Testis (tissue), 3 donors: Measurements from ENCODE around the gene MDM1. TPM values are rescaled to one million over a fixed set of nuclear protein-coding genes. Genes with fewer than 3 reads are reported as not detected.

Experiments
- DNase-seq: peaks from one replicate; pipeline ENCODE4 v3.0.0-alpha.2; 2019
- H3K27ac ChIP-seq, 2 donors: fragments of 200-600 bp; sonication (generic); one replicate each; pipeline ENCODE4 v1.5.1; 2019
- H3K27me3 ChIP-seq: fragments of 200-600 bp; sonication (generic); one replicate; pipeline ENCODE4 v1.5.1; 2019
- H3K36me3 ChIP-seq: fragments of 200-600 bp; sonication (generic); one replicate; pipeline ENCODE4 v1.5.1; 2017; ENCODE audit warnings: low read depth; ENCODE audit errors: missing control alignments
- H3K4me1 ChIP-seq: fragments of 200-600 bp; sonication (generic); one replicate; pipeline ENCODE4 v1.5.1; 2019
- H3K4me3 ChIP-seq, 2 donors: fragments of 200-600 bp; sonication (generic); one replicate each; pipeline ENCODE4 v1.5.1; 2017 to 2019
- H3K9me3 ChIP-seq: fragments of 200-600 bp; sonication (generic); one replicate; pipeline ENCODE4 v1.5.1; 2017
- POLR2A ChIP-seq: fragments of 450-650 bp; IDR thresholded peaks from one replicate; pipeline ENCODE4 v1.6.1; 2017; ENCODE audit warnings: antibody characterized with exemption, mild to moderate bottlenecking, moderate library complexity
- WGBS, 2 donors: methylation state at CpG; one replicate each; pipeline ENCODE4 v1.1.5; 2018; 5-methylcytosine and 5-hydroxymethylcytosine counted together
- intact Hi-C: fragments of 100-400 bp; cut with DNase I; formaldehyde crosslinking; loops from one replicate; pipeline ENCODE4 v1.15.1; 2023; ENCODE audit warnings: low total_unique reads
- polyA plus RNA-seq: library from polyadenylated mRNA; stranded (reverse); fragments of 350-450 nt; fragmentation: Illumina TruSeq; extraction: RNeasy Lipid Tissue Mini Kit (QIAGEN cat#74804); gene quantifications from one replicate; pipeline ENCODE4 v1.2.3, GENCODE V29; 2014; ENCODE audit warnings: low read depth, low replicate concordance; ENCODE audit not compliant: insufficient read depth
- total RNA-seq, 2 donors: library from RNA; depleted of rRNA; stranded (reverse); fragments of >200 nt; gene quantifications; one replicate each; pipeline ENCODE4 v1.2.3, GENCODE V29; 2016
- TF ChIP-seq, protein P1 (sequence below), 3 experiments: fragments of 450-650 bp in 2 of 3; fragments of 200-600 bp in 1 of 3; sonication (generic) in 1 of 3; IDR thresholded peaks; one replicate each; pipeline ENCODE4 v1.5.1; 2016 to 2019; ENCODE audit warnings: antibody characterized with exemption in 3 of 3, mild to moderate bottlenecking in 2 of 3, moderate library complexity in 1 of 3

The MDM1 gene
- total and polyA plus RNA-seq, 3 donors from 2014 or later = 32.7 to 36.1 (median 35.3) TPM

DNA sequence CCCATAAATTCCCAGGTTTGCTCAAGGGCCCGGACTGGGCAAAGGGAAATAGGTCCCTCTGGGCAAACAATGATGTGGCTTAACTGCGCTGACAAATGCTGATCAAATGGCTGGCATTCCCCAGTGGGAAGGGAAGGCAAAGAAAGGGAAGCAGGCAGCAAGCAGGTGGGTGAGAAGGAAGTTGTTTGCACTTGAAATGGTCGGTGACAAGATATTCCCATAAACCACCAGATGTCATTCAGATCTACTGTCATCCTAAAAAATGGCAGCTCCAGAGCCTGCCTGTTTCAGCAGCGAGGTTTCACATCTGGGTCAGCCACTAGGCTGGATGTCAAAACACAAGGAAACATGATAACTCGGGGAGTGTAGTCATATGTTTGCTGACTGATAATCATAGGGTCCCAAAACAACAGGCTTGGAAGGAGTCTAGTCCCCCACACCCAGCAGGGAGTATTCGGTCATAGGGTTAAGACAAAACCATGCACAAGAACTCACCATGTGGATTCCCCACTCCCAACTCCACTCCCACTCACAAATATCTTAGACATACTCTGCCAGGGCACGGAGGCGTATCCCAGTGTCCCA, 37.9 kb upstream of the MDM1 start:
- Histone ChIP-seq H3K4me3 (no peak overlapping the region), H3K9me3 (no peaks in the 10 kb centered on the region), H3K27me3 (no peaks in the 10 kb centered on the region), H3K36me3 (no peaks in the 10 kb centered on the region), H3K27ac (no peak overlapping the region), H3K4me1 (peaks cover 13% of the 10 kb centered on the region)
- TF ChIP-seq POLR2A = no peak
- intact Hi-C loops = no loop called here
- DNase-seq = no peak
- WGBS, 2 donors = 80 to 88% methylated on average over 8 of the region's 8 CpGs

DNA sequence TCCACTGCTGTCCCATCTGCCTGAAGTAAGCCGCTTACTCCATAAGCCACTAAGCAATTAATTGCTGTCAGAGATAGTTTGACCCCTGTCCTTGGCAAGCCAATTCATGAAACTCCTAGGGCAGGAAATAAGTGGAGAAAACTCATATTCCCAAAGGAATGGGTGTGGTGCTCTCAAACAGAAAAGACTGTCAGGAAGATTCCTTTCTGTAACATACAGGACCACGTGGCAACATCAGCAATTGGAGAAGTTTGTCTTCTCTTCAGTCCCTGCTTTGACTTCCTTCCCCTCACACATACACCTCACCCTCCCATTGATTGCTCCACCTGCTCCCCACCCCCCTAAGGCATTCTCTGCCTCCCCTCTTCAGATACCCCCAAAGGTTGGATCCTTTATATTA, 36.2 kb upstream of the MDM1 start:
- 48 to 71% methylated on average over 2 of the region's 2 CpGs for WGBS, 2 donors
- Histone ChIP-seq H3K27me3 (no peaks in the 10 kb centered on the region), H3K27ac (no peak overlapping the region), H3K4me3 (no peak overlapping the region), H3K4me1 (peaks cover 7% of the 10 kb centered on the region), H3K36me3 (no peaks in the 10 kb centered on the region), H3K9me3 (no peaks in the 10 kb centered on the region)
- intact Hi-C loops = no loop called here
- TF ChIP-seq, protein P1, sequence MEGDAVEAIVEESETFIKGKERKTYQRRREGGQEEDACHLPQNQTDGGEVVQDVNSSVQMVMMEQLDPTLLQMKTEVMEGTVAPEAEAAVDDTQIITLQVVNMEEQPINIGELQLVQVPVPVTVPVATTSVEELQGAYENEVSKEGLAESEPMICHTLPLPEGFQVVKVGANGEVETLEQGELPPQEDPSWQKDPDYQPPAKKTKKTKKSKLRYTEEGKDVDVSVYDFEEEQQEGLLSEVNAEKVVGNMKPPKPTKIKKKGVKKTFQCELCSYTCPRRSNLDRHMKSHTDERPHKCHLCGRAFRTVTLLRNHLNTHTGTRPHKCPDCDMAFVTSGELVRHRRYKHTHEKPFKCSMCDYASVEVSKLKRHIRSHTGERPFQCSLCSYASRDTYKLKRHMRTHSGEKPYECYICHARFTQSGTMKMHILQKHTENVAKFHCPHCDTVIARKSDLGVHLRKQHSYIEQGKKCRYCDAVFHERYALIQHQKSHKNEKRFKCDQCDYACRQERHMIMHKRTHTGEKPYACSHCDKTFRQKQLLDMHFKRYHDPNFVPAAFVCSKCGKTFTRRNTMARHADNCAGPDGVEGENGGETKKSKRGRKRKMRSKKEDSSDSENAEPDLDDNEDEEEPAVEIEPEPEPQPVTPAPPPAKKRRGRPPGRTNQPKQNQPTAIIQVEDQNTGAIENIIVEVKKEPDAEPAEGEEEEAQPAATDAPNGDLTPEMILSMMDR (IDR thresholded peaks at IDR 0.05) = no peak
- TF ChIP-seq POLR2A = no peak
- no peak for DNase-seq

DNA sequence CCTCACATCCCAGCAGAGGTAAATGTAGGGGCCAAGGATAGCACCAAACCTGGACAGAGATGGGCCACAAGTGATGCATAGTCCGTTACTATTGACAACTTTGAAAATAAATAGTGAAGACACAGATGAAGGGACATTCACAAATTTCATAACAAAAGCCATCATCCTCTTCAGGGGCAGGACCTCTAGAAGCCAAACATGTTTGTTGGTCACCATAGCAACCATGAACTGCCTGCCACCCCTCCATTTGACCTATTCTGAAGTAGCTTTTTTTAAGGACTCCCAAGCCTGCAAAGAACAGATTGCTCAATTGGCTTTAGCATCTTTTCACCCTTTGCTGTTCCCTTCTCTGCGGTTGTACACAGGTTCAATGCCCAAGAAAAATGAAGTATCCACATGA, 35.7 kb upstream of the MDM1 start:
- DNase-seq = no peak
- no peak overlapping the region for H3K27ac ChIP-seq

DNA sequence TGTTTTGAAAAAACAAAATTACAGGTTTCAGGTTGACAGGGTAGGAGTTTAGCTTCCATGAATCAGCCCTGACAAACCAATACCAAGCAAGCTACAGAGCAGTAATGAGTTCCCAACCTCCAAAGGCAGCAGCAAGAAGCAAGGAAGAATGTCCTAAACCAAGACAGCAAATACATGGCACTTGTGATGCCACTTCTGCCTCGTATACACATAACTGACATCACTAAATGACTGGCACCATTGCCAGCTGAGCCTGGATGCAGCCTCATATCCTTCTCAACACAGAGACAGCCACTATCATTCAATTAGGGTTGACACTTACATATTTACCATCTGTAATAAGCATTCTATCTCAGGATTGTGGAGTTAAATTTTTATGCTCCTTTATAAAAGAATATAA, 35.0 kb upstream of the MDM1 start:
- 58 to 76% methylated on average over 1 of the region's 1 CpG for WGBS, 2 donors
- Histone ChIP-seq H3K4me1 (peaks cover 7% of the 10 kb centered on the region), H3K4me3 (no peak overlapping the region), H3K27me3 (no peaks in the 10 kb centered on the region), H3K36me3 (no peaks in the 10 kb centered on the region), H3K9me3 (no peaks in the 10 kb centered on the region), H3K27ac (no peak overlapping the region)
- no peak for DNase-seq
- intact Hi-C loops = no loop called here
- no peak for TF ChIP-seq POLR2A
- TF ChIP-seq, protein P1 (IDR thresholded peaks at IDR 0.05) = no peak

More for the DNA sequence above, 35.7 kb upstream of the MDM1 start:
- no peak overlapping the region for H3K4me3 ChIP-seq
- H3K4me1 ChIP-seq = peaks cover 7% of the 10 kb centered on the region
- 92 to 100% methylated on average over 2 of the region's 2 CpGs for WGBS, 2 donors
- H3K27me3 ChIP-seq = no peaks in the 10 kb centered on the region
- TF ChIP-seq POLR2A = no peak
- TF ChIP-seq, protein P1 (IDR thresholded peaks at IDR 0.05) = no peak
- no peaks in the 10 kb centered on the region for H3K36me3 ChIP-seq
- H3K9me3 ChIP-seq = no peaks in the 10 kb centered on the region
- intact Hi-C loops = no loop called here

DNA sequence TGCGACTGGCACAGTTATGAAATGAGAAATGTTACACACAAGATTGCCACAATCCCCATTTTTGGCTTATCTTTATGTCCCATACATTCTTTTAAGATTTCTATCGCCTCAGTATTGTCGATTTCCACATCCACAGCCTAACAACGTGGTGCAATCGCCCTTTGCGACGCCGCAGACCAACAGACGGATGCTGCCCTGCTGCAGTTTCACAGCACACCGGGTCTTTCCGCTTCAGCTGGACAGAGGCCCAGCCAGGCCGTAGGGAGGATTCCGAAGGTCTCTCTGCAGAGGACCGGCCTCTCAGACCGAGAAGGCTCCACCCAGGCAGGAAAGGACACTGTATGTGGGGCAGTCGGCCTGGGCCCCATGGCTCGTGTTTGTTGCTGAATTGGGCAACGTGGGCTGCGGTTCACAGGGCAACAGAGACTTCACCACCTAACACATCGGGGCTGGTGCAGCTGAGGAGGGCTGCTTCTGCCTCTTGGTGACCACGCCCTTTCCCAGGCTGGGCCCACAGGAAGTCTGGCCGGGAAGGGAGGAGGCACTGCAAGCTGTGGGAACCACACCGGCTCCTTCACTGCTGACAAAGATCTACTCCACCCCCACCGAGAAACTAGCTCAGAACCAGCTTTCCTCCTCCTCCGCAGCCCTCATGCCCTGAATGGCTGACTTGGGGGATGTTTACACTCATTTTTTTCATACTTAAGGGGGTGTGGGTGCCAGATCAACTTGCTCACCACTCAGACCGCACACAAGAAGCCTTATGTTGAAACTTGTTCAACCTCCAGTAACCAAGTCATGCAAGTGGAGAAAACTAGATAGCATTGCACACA, 32.9 kb upstream of the MDM1 start:
- peaks cover 7% of the 10 kb centered on the region for H3K4me1 ChIP-seq
- peak; percentile 93 for DNase-seq
- no peaks in the 10 kb centered on the region for H3K36me3 ChIP-seq
- 2 to 3% methylated on average over 13 to 25 of the region's 26 CpGs for WGBS, 2 donors
- peak overlapping the region; percentile 59 to 60 for H3K27ac ChIP-seq
- H3K9me3 ChIP-seq = no peaks in the 10 kb centered on the region
- peak overlapping the region; percentile 25 to 53 for H3K4me3 ChIP-seq
- no peak for TF ChIP-seq POLR2A
- TF ChIP-seq, protein P1 (IDR thresholded peaks at IDR 0.05) = no peak
- H3K27me3 ChIP-seq = no peaks in the 10 kb centered on the region
- intact Hi-C loops = no loop called here
